GM19395 (cell line): ENCODE measurements around the gene LILRB3.
"Not testable (repeated sequence)": the region's sequence is repeated elsewhere in the genome, so short reads cannot be mapped to it uniquely, and the experiment has no call there.

ENCODE experiments used
- ATAC-seq: cut with Tn5 transposase; IDR thresholded peaks from one replicate; pipeline ENCODE4 v1.9.1; 2021; ENCODE audit warnings: mild to moderate bottlenecking, moderate library complexity; ENCODE audit not compliant: unreplicated experiment

LILRB3 gene

GRCh38 chr19:54222474-54223276 is at the start of gene LILRB3:
Gene LILRB3 (minus strand): TSS chr19:54223007. CDS start chr19:54222976, 31 bp downstream.
- ATAC-seq, result not testable (repeated sequence)

GRCh38 chr19:54272181-54272580 is 49.4 kb upstream of the LILRB3 start:
- ATAC-seq, result not testable (repeated sequence)

GRCh38 chr19:54271587-54271986 is 48.8 kb upstream of the LILRB3 start:
- not testable (repeated sequence) for ATAC-seq

GRCh38 chr19:54271106-54271505 is 48.3 kb upstream of the LILRB3 start:
- ATAC-seq, result no peak

- ATAC-seq, result no peak
These were observed 46.1 kb upstream of the LILRB3 start for GRCh38 chr19:54268936-54269335.

GRCh38 chr19:54266133-54266532 is 43.3 kb upstream of the LILRB3 start:
- ATAC-seq, result no peak

GRCh38 chr19:54262470-54262869 is 39.7 kb upstream of the LILRB3 start:
- ATAC-seq, result no peak

GRCh38 chr19:54262066-54262465 is 39.3 kb upstream of the LILRB3 start:
- ATAC-seq, result no peak

- no peak for ATAC-seq
These were observed 34.3 kb upstream of the LILRB3 start, which contains the start of gene LILRB5 for GRCh38 chr19:54257116-54257480. Gene LILRB5 (minus strand): TSS chr19:54257273. CDS start chr19:54257193, 80 bp downstream.

GRCh38 chr19:54256250-54257115 is 33.7 kb upstream of the LILRB3 start:
- no peak for ATAC-seq

- no peak for ATAC-seq
These were observed 32.4 kb upstream of the LILRB3 start for GRCh38 chr19:54255105-54255775.

- no peak for ATAC-seq
These were observed 31.5 kb upstream of the LILRB3 start for GRCh38 chr19:54254195-54254906.

GRCh38 chr19:54253331-54254194 is 30.8 kb upstream of the LILRB3 start:
- ATAC-seq, result no peak

GRCh38 chr19:54252845-54253244 is 30.0 kb upstream of the LILRB3 start:
- no peak for ATAC-seq

GRCh38 chr19:54252243-54252642 is 29.4 kb upstream of the LILRB3 start:
- ATAC-seq, result no peak

GRCh38 chr19:54248016-54248601 is 25.3 kb upstream of the LILRB3 start:
- ATAC-seq, result no peak

GRCh38 chr19:54247106-54247930 is 24.5 kb upstream of the LILRB3 start:
- ATAC-seq, result no peak

GRCh38 chr19:54245936-54246335 is 23.1 kb upstream of the LILRB3 start:
- no peak for ATAC-seq
